HEK293T (cell line): ENCODE results near the gene C10orf67.
"Not testable (repeated sequence)": the region's sequence is repeated elsewhere in the genome, so short reads cannot be mapped to it uniquely, and the experiment has no call there.

Source experiments
- CTCF ChIA-PET: fragments of 350-600 bp; formaldehyde crosslinking; extraction: SDS; loops from one replicate; lab custom pipeline; 2021; ENCODE audit warnings: antibody characterized with exemption, inconsistent platforms; lab: Yijun Ruan, JAX
- POLR2A ChIA-PET: fragments of 350-600 bp; formaldehyde crosslinking; extraction: SDS; loops from one replicate; lab custom pipeline; 2020; ENCODE audit warnings: antibody characterized with exemption, inconsistent platforms; lab: Yijun Ruan, JAX
- DNase-seq: peaks from one replicate; pipeline ENCODE4 v3.0.0; 2012; ENCODE audit warnings: mixed read lengths; ENCODE audit errors: extremely low spot score
- ARNT ChIP-seq: fragments of 450-650 bp; IDR thresholded peaks from 2 replicates; pipeline ENCODE4 v1.6.1; 2017; ENCODE audit warnings: mild to moderate bottlenecking
- BHLHE40 ChIP-seq: fragments of 450-650 bp; IDR thresholded peaks from 2 replicates; pipeline ENCODE4 v1.6.1; 2016; ENCODE audit warnings: mild to moderate bottlenecking, moderate library complexity, borderline replicate concordance
- CTBP1 ChIP-seq: fragments of 450-650 bp; IDR thresholded peaks from 2 replicates; pipeline ENCODE4 v1.6.1; 2016; ENCODE audit warnings: borderline replicate concordance
- ELF4 ChIP-seq: fragments of 450-650 bp; IDR thresholded peaks from 2 replicates; pipeline ENCODE4 v1.6.1; 2017; ENCODE audit warnings: antibody characterized with exemption
- FOXA1 ChIP-seq: fragments of 450-650 bp; IDR thresholded peaks from 2 replicates; pipeline ENCODE4 v1.6.1; 2016; ENCODE audit warnings: mild to moderate bottlenecking
- FOXK2 ChIP-seq: fragments of 450-650 bp; IDR thresholded peaks from 2 replicates; pipeline ENCODE4 v1.6.1; 2016; ENCODE audit warnings: mild to moderate bottlenecking
- FOXM1 ChIP-seq: fragments of 450-650 bp; IDR thresholded peaks from 2 replicates; pipeline ENCODE4 v1.6.1; 2017; ENCODE audit warnings: mild to moderate bottlenecking, borderline replicate concordance
- HDGF ChIP-seq: fragments of 450-650 bp; IDR thresholded peaks from 2 replicates; pipeline ENCODE4 v1.6.1; 2017; ENCODE audit warnings: antibody characterized with exemption, borderline replicate concordance
- L3MBTL2 ChIP-seq: fragments of 450-650 bp; conservative IDR thresholded peaks from 2 replicates; pipeline ENCODE4 v1.6.1; 2016; ENCODE audit warnings: mild to moderate bottlenecking
- LEF1 ChIP-seq: fragments of 450-650 bp; IDR thresholded peaks from 2 replicates; pipeline ENCODE4 v1.6.1; 2017; ENCODE audit warnings: mild to moderate bottlenecking, borderline replicate concordance
- NFRKB ChIP-seq: fragments of 450-650 bp; IDR thresholded peaks from 2 replicates; pipeline ENCODE4 v1.6.1; 2016; ENCODE audit warnings: mild to moderate bottlenecking, moderate library complexity
- PKNOX1 ChIP-seq: fragments of 450-650 bp; IDR thresholded peaks from 2 replicates; pipeline ENCODE4 v1.6.1; 2016
- SP1 ChIP-seq: fragments of 450-650 bp; IDR thresholded peaks from 2 replicates; pipeline ENCODE4 v1.6.1; 2017
- SUZ12 ChIP-seq: fragments of 450-650 bp; IDR thresholded peaks from 2 replicates; pipeline ENCODE4 v1.6.1; 2016; ENCODE audit warnings: mild to moderate bottlenecking
- TARDBP ChIP-seq: fragments of 450-650 bp; IDR thresholded peaks from 2 replicates; pipeline ENCODE4 v1.6.1; 2016
- ZNF384 ChIP-seq: fragments of 450-650 bp; IDR thresholded peaks from 2 replicates; pipeline ENCODE4 v1.6.1; 2016

Gene C10orf67

GRCh38 chr10:23351926-23352519, 7.4 kb upstream of the C10orf67 start:
- no peak for DNase-seq
- ChIA-PET POLR2A (no interaction called here), CTCF (no interaction called here)
- TF ChIP-seq FOXM1 (no peak), ELF4 (no peak), BHLHE40 (no peak), CTBP1 (no peak), SUZ12 (no peak), L3MBTL2 (no peak), ARNT (no peak), LEF1 (no peak), HDGF (no peak), FOXK2 (no peak), PKNOX1 (no peak), SP1 (no peak), ZNF384 (no peak), TARDBP (no peak), NFRKB (no peak), FOXA1 (no peak)

- DNase-seq, POLR2A ChIA-PET, CTCF ChIA-PET: not testable (repeated sequence)
These were observed 6.1 kb upstream of the C10orf67 start for GRCh38 chr10:23350706-23351105.

- POLR2A ChIA-PET: interaction anchor here (1.0 to 1.2 kb wide), 3 partner anchors 12 to 95 kb away, joined by 3 to 4 read pairs (median 3); no protein-coding TSS in a partner anchor
- CTCF ChIA-PET: interaction anchor here (1.6 kb wide), 1 partner anchor 13 kb away, joined by 6 read pairs; no protein-coding TSS in a partner anchor
- TF ChIP-seq FOXK2 (no peak), ELF4 (no peak), NFRKB (no peak), FOXA1 (no peak), L3MBTL2 (no peak), ZNF384 (no peak), SP1 (no peak), TARDBP (no peak), SUZ12 (no peak), BHLHE40 (no peak), LEF1 (no peak), CTBP1 (no peak)
- no peak for DNase-seq
These were observed 1.3 kb upstream of the C10orf67 start for GRCh38 chr10:23345861-23346260.

- TF ChIP-seq NFRKB: no peak
- TF ChIP-seq L3MBTL2: peak; percentile 33
- POLR2A ChIA-PET: interaction anchor here (1.1 to 1.2 kb wide), 2 partner anchors 10 to 32 kb away, joined by 3 read pairs; no protein-coding TSS in a partner anchor
- peak; percentile 73 for DNase-seq
- CTCF ChIA-PET: no interaction called here
These were observed 881 bp downstream of the C10orf67 start for GRCh38 chr10:23343591-23344240.

- no peak for DNase-seq
- no peak for TF ChIP-seq LEF1
- no peak for TF ChIP-seq HDGF
- no peak for TF ChIP-seq ZNF384
- no peak for TF ChIP-seq FOXA1
- no peak for TF ChIP-seq L3MBTL2
- TF ChIP-seq SUZ12: no peak
- no peak for TF ChIP-seq NFRKB
- no peak for TF ChIP-seq ARNT
- ChIA-PET POLR2A (interaction anchor here (0.6 to 1.2 kb wide), 3 partner anchors 18 to 39 kb away, joined by 3 read pairs; no protein-coding TSS in a partner anchor), CTCF (no interaction called here)
These were observed 2.2 kb downstream of the C10orf67 start for GRCh38 chr10:23342213-23342884.

- ChIA-PET CTCF (interaction anchor here (0.6 kb wide), 1 partner anchor 76 kb away, joined by 3 read pairs; no protein-coding TSS in a partner anchor), POLR2A (interaction anchor here (1.7 kb wide), 1 partner anchor 99 kb away, joined by 5 read pairs; the partner anchor contains the start of gene OTUD1)
- DNase-seq: no peak
- TF ChIP-seq SP1 (no peak), FOXA1 (no peak), HDGF (no peak), CTBP1 (no peak), ELF4 (no peak), LEF1 (no peak), SUZ12 (no peak), FOXM1 (no peak), ZNF384 (no peak), FOXK2 (no peak), PKNOX1 (no peak), L3MBTL2 (no peak), TARDBP (no peak), ARNT (no peak)
These were observed 3.6 kb downstream of the C10orf67 start for GRCh38 chr10:23341004-23341403.
